Muscle layer of duodenum (tissue), 2 donors: Measurements from ENCODE around the gene CMTM4.
"Not testable (repeated sequence)": the region's sequence is repeated elsewhere in the genome, so short reads cannot be mapped to it uniquely, and the experiment has no call there.

Source experiments
- H3K27ac ChIP-seq: one replicate; pipeline ENCODE4 v1.7.0; 2013; ENCODE audit warnings: mild to moderate bottlenecking, low read length
- H3K27me3 ChIP-seq: one replicate; pipeline ENCODE4 v1.7.0; 2013; ENCODE audit warnings: low read depth, mild to moderate bottlenecking, control low read depth, low read length
- H3K36me3 ChIP-seq, 2 donors: one replicate each; pipeline ENCODE4 v1.7.0; 2013; ENCODE audit warnings: low read length in 2 of 2, control low read depth in 1 of 2, mild to moderate bottlenecking in 1 of 2; ENCODE audit not compliant: insufficient read depth in 2 of 2, control insufficient read depth in 1 of 2
- H3K4me1 ChIP-seq, 2 donors: one replicate each; pipeline ENCODE4 v1.7.0; 2013; ENCODE audit warnings: low read length in 2 of 2, mild to moderate bottlenecking in 2 of 2, control low read depth in 1 of 2, moderate library complexity in 1 of 2; ENCODE audit not compliant: insufficient read depth in 2 of 2, control insufficient read depth in 1 of 2
- H3K4me3 ChIP-seq, 2 donors: one replicate each; pipeline ENCODE4 v1.7.0; 2013; ENCODE audit warnings: low read length in 2 of 2, low read depth in 1 of 2, mild to moderate bottlenecking in 1 of 2
- H3K9me3 ChIP-seq, 2 donors: one replicate each; pipeline ENCODE4 v1.7.0; 2013; ENCODE audit warnings: low read length in 2 of 2, control low read depth in 1 of 2, mild to moderate bottlenecking in 1 of 2; ENCODE audit not compliant: control insufficient read depth in 1 of 2
- donor health status: healthy.

Gene CMTM4

GRCh38 chr16:66636199-66636598, 60.3 kb downstream of the CMTM4 start:
- Histone ChIP-seq H3K9me3 (no peaks in the 10 kb centered on the region), H3K36me3 (no peaks in the 10 kb centered on the region), H3K27ac (no peak overlapping the region), H3K27me3 (no peaks in the 10 kb centered on the region), H3K4me1 (no peaks in the 10 kb centered on the region), H3K4me3 (no peak overlapping the region)

GRCh38 chr16:66635406-66635805, 61.1 kb downstream of the CMTM4 start:
- Histone ChIP-seq H3K36me3 (no peaks in the 10 kb centered on the region), H3K27ac (no peak overlapping the region), H3K27me3 (no peaks in the 10 kb centered on the region), H3K9me3 (no peaks in the 10 kb centered on the region), H3K4me1 (no peaks in the 10 kb centered on the region), H3K4me3 (no peak overlapping the region)

- Histone ChIP-seq H3K9me3 (no peaks in the 10 kb centered on the region), H3K27me3 (no peaks in the 10 kb centered on the region), H3K36me3 (no peaks in the 10 kb centered on the region), H3K4me3 (no peak overlapping the region), H3K4me1 (no peaks in the 10 kb centered on the region), H3K27ac (no peak overlapping the region)
These were observed 61.9 kb downstream of the CMTM4 start for GRCh38 chr16:66634527-66635196.

GRCh38 chr16:66631558-66631957, 65.0 kb downstream of the CMTM4 start:
- H3K27me3 ChIP-seq, H3K9me3 ChIP-seq, H3K27ac ChIP-seq, H3K4me3 ChIP-seq, H3K4me1 ChIP-seq, H3K36me3 ChIP-seq: not testable (repeated sequence)

- not testable (repeated sequence) for H3K9me3 ChIP-seq, H3K27ac ChIP-seq, H3K4me1 ChIP-seq, H3K4me3 ChIP-seq, H3K36me3 ChIP-seq, H3K27me3 ChIP-seq
These were observed 65.8 kb downstream of the CMTM4 start for GRCh38 chr16:66630561-66631260.

- Histone ChIP-seq H3K9me3 (no peaks in the 10 kb centered on the region), H3K4me1 (no peaks in the 10 kb centered on the region), H3K4me3 (no peak overlapping the region), H3K36me3 (no peaks in the 10 kb centered on the region), H3K27me3 (no peaks in the 10 kb centered on the region), H3K27ac (no peak overlapping the region)
These were observed 66.7 kb downstream of the CMTM4 start for GRCh38 chr16:66629856-66630255.

- H3K4me1 ChIP-seq, H3K4me3 ChIP-seq, H3K36me3 ChIP-seq, H3K27ac ChIP-seq, H3K27me3 ChIP-seq, H3K9me3 ChIP-seq: not testable (repeated sequence)
These were observed 68.7 kb downstream of the CMTM4 start for GRCh38 chr16:66627611-66628378.

- Histone ChIP-seq H3K9me3 (no peaks in the 10 kb centered on the region), H3K27ac (no peak overlapping the region), H3K27me3 (no peaks in the 10 kb centered on the region), H3K4me1 (no peaks in the 10 kb centered on the region), H3K4me3 (no peak overlapping the region), H3K36me3 (peaks cover 5 to 16% of the 10 kb centered on the region in 2 donors)
These were observed 72.8 kb downstream of the CMTM4 start for GRCh38 chr16:66623755-66624154.

GRCh38 chr16:66622863-66623262, 73.7 kb downstream of the CMTM4 start:
- Histone ChIP-seq H3K27me3 (no peaks in the 10 kb centered on the region), H3K27ac (no peak overlapping the region), H3K4me1 (no peaks in the 10 kb centered on the region), H3K4me3 (no peak overlapping the region), H3K36me3 (peaks cover 5 to 18% of the 10 kb centered on the region in 2 donors), H3K9me3 (no peaks in the 10 kb centered on the region)

GRCh38 chr16:66621973-66622372, 74.6 kb downstream of the CMTM4 start:
- Histone ChIP-seq H3K36me3 (peaks cover 5 to 18% of the 10 kb centered on the region in 2 donors), H3K27me3 (no peaks in the 10 kb centered on the region), H3K4me3 (no peak overlapping the region), H3K9me3 (no peaks in the 10 kb centered on the region), H3K27ac (no peak overlapping the region), H3K4me1 (no peaks in the 10 kb centered on the region)

- H3K27me3 ChIP-seq, result no peaks in the 10 kb centered on the region
- H3K4me3 ChIP-seq, result no peak overlapping the region
- H3K36me3 ChIP-seq, result peaks cover 5 to 18% of the 10 kb centered on the region in 2 donors
- H3K4me1 ChIP-seq, result no peaks in the 10 kb centered on the region
- H3K27ac ChIP-seq, result no peak overlapping the region
- no peaks in the 10 kb centered on the region for H3K9me3 ChIP-seq
These were observed 76.1 kb downstream of the CMTM4 start for GRCh38 chr16:66620429-66620795.
